Activated gamma-delta T cell treated with anti-CD3 and anti-CD28 coated beads, Interleukin-2, amount 50 U/mL, for 16 hours (primary cell): ENCODE data around the gene CCAR1.
"Not testable (repeated sequence)": the region's sequence is repeated elsewhere in the genome, so short reads cannot be mapped to it uniquely, and the experiment has no call there.

Experiments
- DNase-seq: peaks from one replicate; pipeline ENCODE4 v3.0.0-alpha.2; 2020; ENCODE audit warnings: low read depth

CCAR1 gene

GRCh38 chr10:68720793-68721672 lies at the start of gene CCAR1:
Gene CCAR1, plus strand, starts transcription at chr10:68721239. Its CDS starts 1,266 bp downstream, at chr10:68722505.
- DNase-seq = peak; percentile 97

- no peak for DNase-seq
These were observed 36.6 kb upstream of the CCAR1 start for GRCh38 chr10:68684413-68684812.

- DNase-seq = no peak
These were observed 25.0 kb upstream of the CCAR1 start for GRCh38 chr10:68696018-68696417.

- DNase-seq = no peak
These were observed 23.9 kb upstream of the CCAR1 start for GRCh38 chr10:68697106-68697505.

- no peak for DNase-seq
These were observed 20.8 kb upstream of the CCAR1 start for GRCh38 chr10:68700197-68700596.

GRCh38 chr10:68705548-68705947 lies 15.5 kb upstream of the CCAR1 start:
- no peak for DNase-seq

- DNase-seq = not testable (repeated sequence)
These were observed 12.1 kb upstream of the CCAR1 start for GRCh38 chr10:68708987-68709386.

- not testable (repeated sequence) for DNase-seq
These were observed 8.0 kb upstream of the CCAR1 start for GRCh38 chr10:68713065-68713464.

- no peak for DNase-seq
These were observed 3.6 kb upstream of the CCAR1 start for GRCh38 chr10:68717435-68717834.

GRCh38 chr10:68721673-68722335 lies 765 bp downstream of the CCAR1 start:
- no peak for DNase-seq

- DNase-seq = no peak
These were observed 4.0 kb downstream of the CCAR1 start for GRCh38 chr10:68725016-68725415.

- DNase-seq = no peak
These were observed 6.1 kb downstream of the CCAR1 start for GRCh38 chr10:68727146-68727545.

GRCh38 chr10:68732651-68733050 lies 11.6 kb downstream of the CCAR1 start:
- DNase-seq = no peak

- DNase-seq = no peak
These were observed 13.3 kb downstream of the CCAR1 start for GRCh38 chr10:68734349-68734748.

- DNase-seq = no peak
These were observed 14.1 kb downstream of the CCAR1 start for GRCh38 chr10:68735119-68735518.

- DNase-seq = not testable (repeated sequence)
These were observed 14.7 kb downstream of the CCAR1 start for GRCh38 chr10:68735739-68736138.

GRCh38 chr10:68740676-68741075 lies 19.6 kb downstream of the CCAR1 start:
- DNase-seq = not testable (repeated sequence)

- no peak for DNase-seq
These were observed 21.4 kb downstream of the CCAR1 start for GRCh38 chr10:68742397-68742796.

GRCh38 chr10:68752711-68753350 lies 31.8 kb downstream of the CCAR1 start:
- DNase-seq = no peak

- no peak for DNase-seq
These were observed 35.2 kb downstream of the CCAR1 start for GRCh38 chr10:68756246-68756645.

GRCh38 chr10:68756766-68757165 lies 35.7 kb downstream of the CCAR1 start:
- DNase-seq = no peak

- no peak for DNase-seq
These were observed 38.3 kb downstream of the CCAR1 start for GRCh38 chr10:68759223-68759863.
